Measurements from ENCODE around the gene UFD1. TPM values are rescaled to one million over a fixed set of nuclear protein-coding genes. Genes with fewer than 3 reads are reported as not detected.

Gene UFD1
- total RNA-seq, 1 donor from 2014 or later, result 41.8 TPM

DNA sequence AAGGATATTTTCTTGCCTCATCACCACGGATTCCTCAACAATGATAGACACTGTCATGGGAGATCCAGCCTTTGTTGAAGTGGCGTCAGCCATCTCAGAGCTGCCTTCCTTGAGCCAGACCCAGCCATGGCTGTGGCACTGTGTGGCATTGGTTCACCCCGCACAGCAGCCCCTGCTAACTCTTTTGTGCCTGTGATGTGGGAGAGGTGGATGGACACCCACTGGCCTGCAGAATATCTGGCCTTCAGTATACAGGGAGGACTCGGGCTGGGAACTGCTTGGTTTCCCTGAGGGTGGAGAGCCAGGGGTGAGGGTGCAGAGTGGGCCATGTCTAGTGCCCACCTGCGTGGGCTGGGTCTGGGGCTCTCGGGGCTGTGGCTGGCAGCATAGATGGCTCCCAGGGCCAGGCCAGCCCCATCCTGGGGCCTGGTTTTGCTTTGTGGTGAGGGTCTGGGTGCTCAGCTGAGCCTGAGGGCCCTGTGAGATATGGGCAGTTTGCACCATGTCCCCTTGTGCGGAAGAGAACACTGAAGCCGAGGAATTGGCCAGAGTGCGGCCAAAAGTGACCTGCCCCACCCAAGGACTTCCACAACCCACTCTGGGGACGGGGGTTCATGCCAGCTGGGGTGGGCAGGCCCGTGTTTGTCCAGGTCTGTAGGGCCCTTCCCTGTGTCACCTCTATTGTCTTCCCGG, 39.1 kb upstream of the UFD1 start:
- intact Hi-C loops (cut with micrococcal nuclease), result no loop called here
- Histone ChIP-seq H3K27ac (replicated peaks) (no peak overlapping the region), H3K36me3 (no peaks in the 10 kb centered on the region), H3K4me1 (peaks cover 17% of the 10 kb centered on the region), H3K4me3 (no peak overlapping the region), H3K9me3 (replicated peaks) (peaks cover 16% of the 10 kb centered on the region), H3K27me3 (ENCODE audit: low read depth) (peaks cover 7% of the 10 kb centered on the region)
- no peak for DNase-seq
- TF ChIP-seq, protein P1, sequence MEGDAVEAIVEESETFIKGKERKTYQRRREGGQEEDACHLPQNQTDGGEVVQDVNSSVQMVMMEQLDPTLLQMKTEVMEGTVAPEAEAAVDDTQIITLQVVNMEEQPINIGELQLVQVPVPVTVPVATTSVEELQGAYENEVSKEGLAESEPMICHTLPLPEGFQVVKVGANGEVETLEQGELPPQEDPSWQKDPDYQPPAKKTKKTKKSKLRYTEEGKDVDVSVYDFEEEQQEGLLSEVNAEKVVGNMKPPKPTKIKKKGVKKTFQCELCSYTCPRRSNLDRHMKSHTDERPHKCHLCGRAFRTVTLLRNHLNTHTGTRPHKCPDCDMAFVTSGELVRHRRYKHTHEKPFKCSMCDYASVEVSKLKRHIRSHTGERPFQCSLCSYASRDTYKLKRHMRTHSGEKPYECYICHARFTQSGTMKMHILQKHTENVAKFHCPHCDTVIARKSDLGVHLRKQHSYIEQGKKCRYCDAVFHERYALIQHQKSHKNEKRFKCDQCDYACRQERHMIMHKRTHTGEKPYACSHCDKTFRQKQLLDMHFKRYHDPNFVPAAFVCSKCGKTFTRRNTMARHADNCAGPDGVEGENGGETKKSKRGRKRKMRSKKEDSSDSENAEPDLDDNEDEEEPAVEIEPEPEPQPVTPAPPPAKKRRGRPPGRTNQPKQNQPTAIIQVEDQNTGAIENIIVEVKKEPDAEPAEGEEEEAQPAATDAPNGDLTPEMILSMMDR (IDR thresholded peaks at IDR 0.05; ENCODE audit: borderline replicate concordance), result no peak

DNA sequence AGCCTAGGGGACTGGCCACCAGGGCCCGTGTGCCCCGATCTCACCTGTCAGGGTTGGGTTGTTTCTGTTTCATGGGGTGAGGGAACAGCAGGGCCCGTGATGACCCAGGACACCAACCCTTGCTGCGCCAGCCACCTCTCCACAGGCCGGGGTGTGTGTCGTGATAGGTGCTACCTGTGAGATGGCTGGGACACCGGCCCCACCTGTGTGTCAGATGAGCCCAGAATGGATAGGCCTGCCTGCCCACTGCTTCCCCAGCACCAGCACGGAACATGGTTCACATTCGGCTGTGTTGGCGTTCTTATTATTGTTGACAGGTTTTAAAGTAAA, 38.1 kb upstream of the UFD1 start:
- Histone ChIP-seq H3K36me3 (no peaks in the 10 kb centered on the region), H3K4me1 (peaks cover 8% of the 10 kb centered on the region), H3K4me3 (no peak overlapping the region), H3K27me3 (ENCODE audit: low read depth) (no peaks in the 10 kb centered on the region), H3K9me3 (replicated peaks) (peaks cover 18% of the 10 kb centered on the region), H3K27ac (replicated peaks) (no peak overlapping the region)
- intact Hi-C loops (cut with micrococcal nuclease), result no loop called here
- DNase-seq, result no peak
- TF ChIP-seq, protein P1 (IDR thresholded peaks at IDR 0.05; ENCODE audit: borderline replicate concordance), result no peak

DNA sequence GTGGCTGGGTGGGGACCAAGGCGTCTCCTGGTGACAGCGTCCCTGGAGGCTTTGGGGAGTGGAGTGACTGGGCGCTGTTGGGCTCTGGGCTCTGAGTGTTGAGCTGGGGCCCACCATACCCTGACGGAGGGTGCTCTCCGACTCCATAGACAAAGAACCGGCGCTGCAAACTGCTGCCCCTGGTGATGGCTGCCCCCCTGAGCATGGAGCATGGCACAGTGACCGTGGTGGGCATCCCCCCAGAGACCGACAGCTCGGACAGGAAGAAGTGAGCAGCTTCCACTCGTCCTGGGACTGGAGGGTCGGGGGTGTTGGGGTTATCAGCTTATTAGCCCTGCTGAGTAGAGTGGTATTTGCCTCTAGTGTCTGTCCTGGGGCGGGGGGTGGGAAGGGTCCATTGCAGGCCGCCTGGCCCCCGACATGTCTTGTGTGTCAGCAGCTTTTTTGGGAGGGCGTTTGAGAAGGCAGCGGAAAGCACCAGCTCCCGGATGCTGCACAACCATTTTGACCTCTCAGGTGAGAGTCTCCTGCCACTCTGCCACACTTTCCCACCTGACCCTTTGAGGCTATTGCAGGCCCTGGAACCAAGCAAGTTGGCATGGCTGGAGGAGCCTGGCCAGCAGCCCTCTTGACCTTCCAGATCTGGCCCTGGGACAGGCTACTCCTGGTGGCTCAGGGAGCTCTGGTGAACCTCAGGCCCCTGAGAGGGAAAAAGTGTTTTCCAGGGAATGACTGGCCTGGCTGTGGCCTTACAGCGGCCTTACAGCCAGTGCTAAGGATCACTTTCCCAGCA, 37.6 kb upstream of the UFD1 start:
- no peaks in the 10 kb centered on the region for H3K36me3 ChIP-seq
- H3K27ac ChIP-seq (replicated peaks), result no peak overlapping the region
- TF ChIP-seq, protein P1 (IDR thresholded peaks at IDR 0.05; ENCODE audit: borderline replicate concordance), result no peak
- no peaks in the 10 kb centered on the region for H3K27me3 ChIP-seq (ENCODE audit: low read depth)
- intact Hi-C loops (cut with micrococcal nuclease), result no loop called here
- H3K9me3 ChIP-seq (replicated peaks), result peaks cover 18% of the 10 kb centered on the region
- peaks cover 2% of the 10 kb centered on the region for H3K4me1 ChIP-seq
- no peak for DNase-seq
- no peak overlapping the region for H3K4me3 ChIP-seq

DNA sequence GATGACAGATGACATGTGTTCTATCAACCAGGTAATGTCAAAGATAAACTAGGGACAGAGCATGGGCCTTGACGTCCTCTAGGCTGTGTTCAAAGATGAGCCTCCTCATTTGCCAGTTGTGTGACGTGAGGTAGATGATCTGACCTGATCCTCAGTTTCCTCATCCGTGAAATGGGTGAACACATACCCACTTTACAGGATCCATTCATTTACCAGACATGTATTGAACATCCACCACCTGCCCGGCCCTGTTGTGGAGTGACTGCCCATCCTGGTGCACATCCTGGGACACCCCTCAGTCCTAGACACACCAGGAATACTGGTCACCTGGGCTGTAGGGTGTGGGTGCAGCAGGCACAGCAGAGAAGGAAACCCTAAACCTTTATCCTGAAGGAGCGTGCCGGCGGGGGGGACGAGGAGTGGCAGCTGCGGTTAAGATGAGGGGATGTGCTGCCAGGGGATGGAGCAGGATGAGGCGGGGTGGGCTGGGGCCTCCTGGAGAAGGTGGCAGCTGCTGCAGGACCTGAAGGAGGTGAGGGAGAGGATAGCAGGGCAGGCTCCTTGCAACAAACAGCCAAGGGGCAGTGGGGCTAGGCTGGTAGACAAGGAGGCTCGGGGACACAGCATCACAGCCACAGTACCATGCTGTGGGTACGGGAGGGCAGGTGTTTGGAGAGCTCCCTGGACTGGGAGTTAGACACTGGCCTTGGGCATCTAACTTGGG, 36.8 kb upstream of the UFD1 start:
- TF ChIP-seq, protein P1 (IDR thresholded peaks at IDR 0.05; ENCODE audit: borderline replicate concordance), result no peak
- Histone ChIP-seq H3K4me3 (no peak overlapping the region), H3K27me3 (ENCODE audit: low read depth) (no peaks in the 10 kb centered on the region), H3K4me1 (no peaks in the 10 kb centered on the region), H3K36me3 (no peaks in the 10 kb centered on the region), H3K27ac (replicated peaks) (no peak overlapping the region), H3K9me3 (replicated peaks) (peaks cover 18% of the 10 kb centered on the region)
- intact Hi-C loops (cut with micrococcal nuclease), result no loop called here
- no peak for DNase-seq

DNA sequence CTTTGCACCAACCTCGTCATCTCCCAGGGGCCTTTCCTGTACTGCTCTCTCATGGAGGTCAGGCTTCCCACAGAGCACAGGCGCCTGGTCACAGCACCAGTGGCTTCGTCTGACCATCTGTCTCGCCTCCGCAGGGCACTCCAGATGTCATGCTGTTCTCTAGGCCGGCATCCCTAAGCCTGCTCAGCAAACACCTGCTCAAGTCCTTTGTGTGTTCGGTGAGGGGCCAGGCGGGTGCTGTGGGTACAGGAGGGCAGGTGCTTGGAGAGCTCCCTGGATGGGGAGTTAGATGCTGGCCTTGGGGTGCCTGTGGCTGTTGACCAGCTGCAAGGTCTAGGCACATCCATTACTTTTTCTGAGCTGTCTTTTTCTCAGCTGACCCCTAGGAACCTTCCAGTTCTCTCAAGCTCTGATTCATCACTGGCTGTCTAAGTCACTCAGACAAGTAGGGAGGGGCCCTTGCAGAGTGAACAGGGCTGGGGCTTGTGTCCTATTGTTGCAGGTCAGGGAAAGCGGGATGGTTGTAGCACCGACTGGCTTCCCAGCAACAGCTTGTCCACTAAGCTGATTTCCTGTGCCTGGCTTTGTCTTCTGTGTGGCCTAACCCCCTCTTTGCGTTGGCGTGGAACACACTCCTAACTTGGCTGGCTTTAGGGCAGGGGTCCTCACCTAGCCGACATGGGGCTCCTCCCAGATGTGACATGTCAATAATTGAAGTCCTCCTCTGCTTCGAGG, 36.0 kb upstream of the UFD1 start:
- DNase-seq, result no peak
- intact Hi-C loops (cut with micrococcal nuclease), result no loop called here

More for the DNA sequence above, 36.0 kb upstream of the UFD1 start:
- H3K9me3 ChIP-seq (replicated peaks), result peaks cover 18% of the 10 kb centered on the region
- no peaks in the 10 kb centered on the region for H3K4me1 ChIP-seq
- H3K36me3 ChIP-seq, result no peaks in the 10 kb centered on the region
- TF ChIP-seq, protein P1 (IDR thresholded peaks at IDR 0.05; ENCODE audit: borderline replicate concordance), result no peak
- no peak overlapping the region for H3K27ac ChIP-seq (replicated peaks)
- H3K4me3 ChIP-seq, result no peak overlapping the region
- H3K27me3 ChIP-seq (ENCODE audit: low read depth), result no peaks in the 10 kb centered on the region

All from left ventricle myocardium inferior (tissue), 1 donor.